PFSK-1 (cell line): Measurements from ENCODE around the gene PTPRT.

Source experiments
- REST ChIP-seq, 2 experiments: IDR thresholded peaks; 2 replicates each; pipeline versions ENCODE4 v1.6.1 to v1.8.0; 2011 to 2012; ENCODE audit warnings: low read depth in 2 of 2, low read length in 2 of 2, control low read depth in 1 of 2, inconsistent platforms in 1 of 2, mild to moderate bottlenecking in 1 of 2, moderate library complexity in 1 of 2; ENCODE audit not compliant: insufficient read depth in 1 of 2
- TAF1 ChIP-seq: IDR thresholded peaks from 2 replicates; pipeline ENCODE4 v1.6.1; 2012; ENCODE audit warnings: low read length, control low read depth, borderline replicate concordance; ENCODE audit not compliant: insufficient read depth

GRCh38 chr20:42901689-42902440, 287.8 kb downstream of the PTPRT start:
- TF ChIP-seq REST (IDR thresholded peaks at IDR 0.05; ENCODE audit: insufficient read depth in 1 of 2, low read depth in 2 of 2, low read length in 2 of 2): no peak
- no peak for TF ChIP-seq TAF1
